ENCODE measurements around the gene CHRD.

- TF ChIP-seq BACH1 (IDR thresholded peaks at IDR 0.05; ENCODE audit: borderline replicate concordance) (no peak), CTCF (IDR thresholded peaks at IDR 0.05 in 2 of 3, conservative IDR thresholded peaks at IDR 0.05 in 1 of 3; ENCODE audit: control insufficient read depth in 2 of 3, extremely low read depth in 1 of 3, insufficient read depth in 1 of 3, low read depth in 3 of 3, low read length in 3 of 3) (no peak), FOXK2 (IDR thresholded peaks at IDR 0.05) (no peak), BCL3 (IDR thresholded peaks at IDR 0.05; ENCODE audit: borderline replicate concordance, insufficient read depth, low read depth, low read length, poor library complexity, severe bottlenecking) (no peak), E2F4 (IDR thresholded peaks at IDR 0.05; ENCODE audit: low read depth, low read length) (no peak)
Observed at GRCh38 chr3:184375747-184376461, 4.0 kb upstream of the CHRD start.

All from GM12878 (cell line).